ENCODE data around the gene BBS2. TPM values are rescaled to one million over a fixed set of nuclear protein-coding genes. Genes with fewer than 3 reads are reported as not detected.

The BBS2 gene, protein sequence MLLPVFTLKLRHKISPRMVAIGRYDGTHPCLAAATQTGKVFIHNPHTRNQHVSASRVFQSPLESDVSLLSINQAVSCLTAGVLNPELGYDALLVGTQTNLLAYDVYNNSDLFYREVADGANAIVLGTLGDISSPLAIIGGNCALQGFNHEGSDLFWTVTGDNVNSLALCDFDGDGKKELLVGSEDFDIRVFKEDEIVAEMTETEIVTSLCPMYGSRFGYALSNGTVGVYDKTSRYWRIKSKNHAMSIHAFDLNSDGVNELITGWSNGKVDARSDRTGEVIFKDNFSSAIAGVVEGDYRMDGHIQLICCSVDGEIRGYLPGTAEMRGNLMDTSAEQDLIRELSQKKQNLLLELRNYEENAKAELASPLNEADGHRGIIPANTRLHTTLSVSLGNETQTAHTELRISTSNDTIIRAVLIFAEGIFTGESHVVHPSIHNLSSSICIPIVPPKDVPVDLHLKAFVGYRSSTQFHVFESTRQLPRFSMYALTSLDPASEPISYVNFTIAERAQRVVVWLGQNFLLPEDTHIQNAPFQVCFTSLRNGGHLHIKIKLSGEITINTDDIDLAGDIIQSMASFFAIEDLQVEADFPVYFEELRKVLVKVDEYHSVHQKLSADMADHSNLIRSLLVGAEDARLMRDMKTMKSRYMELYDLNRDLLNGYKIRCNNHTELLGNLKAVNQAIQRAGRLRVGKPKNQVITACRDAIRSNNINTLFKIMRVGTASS
- total RNA-seq (2021; fragmentation: NEBNext Ultra II Directional; extraction: Animal tissue kit (Norgen Biotek cat#: 25700)) = 10 to 100 TPM; 26.2 to 33.3 (median 29.5) TPM
- long read RNA-seq, transcript BBS2-201 (17 exons, 2,963 nt) = major isoform, 26 of 45 reads
- long read RNA-seq, partial matches to known transcripts = 3 of 45 reads
- long read RNA-seq, other reads (novel, unspliced or antisense) = 16 of 45 reads

DNA sequence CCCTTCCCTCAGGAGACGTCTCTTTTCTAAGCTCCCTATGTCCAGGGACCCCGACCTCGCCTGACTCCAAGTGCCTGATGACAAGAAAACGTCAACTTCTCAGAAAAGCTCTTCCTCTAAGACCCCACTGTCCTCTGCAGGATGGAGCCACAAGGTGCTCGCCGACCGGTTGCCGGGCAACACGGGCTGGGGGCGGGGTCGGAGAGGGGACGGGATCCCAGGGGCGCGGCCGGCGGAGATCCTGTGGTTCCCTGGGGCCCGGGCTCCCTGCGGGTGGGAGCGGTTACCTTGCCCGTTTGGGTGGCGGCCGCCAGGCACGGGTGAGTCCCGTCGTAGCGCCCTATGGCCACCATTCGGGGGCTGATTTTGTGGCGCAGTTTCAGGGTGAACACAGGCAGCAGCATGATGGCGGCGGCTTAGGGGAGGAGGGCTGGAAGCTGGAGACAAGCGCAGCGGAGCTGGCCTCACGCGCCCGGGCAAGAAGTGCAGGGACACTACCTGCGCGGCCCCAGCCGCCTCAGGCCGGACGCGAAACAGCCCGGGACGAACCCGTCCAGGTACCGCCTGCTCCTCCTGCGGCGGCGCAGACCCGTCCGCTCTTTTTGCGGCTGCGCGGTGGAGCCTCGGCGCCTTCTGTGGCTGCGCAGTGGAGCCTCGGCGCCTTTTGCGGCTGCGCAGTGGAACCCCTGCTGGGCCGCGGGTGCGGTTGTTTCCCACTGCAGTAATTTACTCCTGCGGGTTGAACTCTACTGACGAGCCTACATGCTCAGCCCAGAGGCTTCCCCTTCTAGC is at the start of gene BBS2:
Gene BBS2 (minus strand): TSS at position 566 of the 792 bp plus-strand sequence. CDS start 162 bp downstream, at position 404.
- Mint-ChIP-seq H3K27me3 (ENCODE audit: insufficient read depth) (no peaks in the 10 kb centered on the region), H3K9me3 (no peaks in the 10 kb centered on the region), H3K36me3 (ENCODE audit: low read depth) (no peaks in the 10 kb centered on the region), H3K4me3 (peak within 1 kb of the TSS; percentile 89), H3K4me1 (ENCODE audit: low read depth) (peaks cover 60% of the 10 kb centered on the region), H3K27ac (peak within 1 kb of the TSS; percentile 61)
- peak; percentile 74 for DNase-seq
- TF ChIP-seq, protein P1, sequence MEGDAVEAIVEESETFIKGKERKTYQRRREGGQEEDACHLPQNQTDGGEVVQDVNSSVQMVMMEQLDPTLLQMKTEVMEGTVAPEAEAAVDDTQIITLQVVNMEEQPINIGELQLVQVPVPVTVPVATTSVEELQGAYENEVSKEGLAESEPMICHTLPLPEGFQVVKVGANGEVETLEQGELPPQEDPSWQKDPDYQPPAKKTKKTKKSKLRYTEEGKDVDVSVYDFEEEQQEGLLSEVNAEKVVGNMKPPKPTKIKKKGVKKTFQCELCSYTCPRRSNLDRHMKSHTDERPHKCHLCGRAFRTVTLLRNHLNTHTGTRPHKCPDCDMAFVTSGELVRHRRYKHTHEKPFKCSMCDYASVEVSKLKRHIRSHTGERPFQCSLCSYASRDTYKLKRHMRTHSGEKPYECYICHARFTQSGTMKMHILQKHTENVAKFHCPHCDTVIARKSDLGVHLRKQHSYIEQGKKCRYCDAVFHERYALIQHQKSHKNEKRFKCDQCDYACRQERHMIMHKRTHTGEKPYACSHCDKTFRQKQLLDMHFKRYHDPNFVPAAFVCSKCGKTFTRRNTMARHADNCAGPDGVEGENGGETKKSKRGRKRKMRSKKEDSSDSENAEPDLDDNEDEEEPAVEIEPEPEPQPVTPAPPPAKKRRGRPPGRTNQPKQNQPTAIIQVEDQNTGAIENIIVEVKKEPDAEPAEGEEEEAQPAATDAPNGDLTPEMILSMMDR (IDR thresholded peaks at IDR 0.05) = 0 out of 2 replicates have a peak, but pooled peaks have one; percentile 24

DNA sequence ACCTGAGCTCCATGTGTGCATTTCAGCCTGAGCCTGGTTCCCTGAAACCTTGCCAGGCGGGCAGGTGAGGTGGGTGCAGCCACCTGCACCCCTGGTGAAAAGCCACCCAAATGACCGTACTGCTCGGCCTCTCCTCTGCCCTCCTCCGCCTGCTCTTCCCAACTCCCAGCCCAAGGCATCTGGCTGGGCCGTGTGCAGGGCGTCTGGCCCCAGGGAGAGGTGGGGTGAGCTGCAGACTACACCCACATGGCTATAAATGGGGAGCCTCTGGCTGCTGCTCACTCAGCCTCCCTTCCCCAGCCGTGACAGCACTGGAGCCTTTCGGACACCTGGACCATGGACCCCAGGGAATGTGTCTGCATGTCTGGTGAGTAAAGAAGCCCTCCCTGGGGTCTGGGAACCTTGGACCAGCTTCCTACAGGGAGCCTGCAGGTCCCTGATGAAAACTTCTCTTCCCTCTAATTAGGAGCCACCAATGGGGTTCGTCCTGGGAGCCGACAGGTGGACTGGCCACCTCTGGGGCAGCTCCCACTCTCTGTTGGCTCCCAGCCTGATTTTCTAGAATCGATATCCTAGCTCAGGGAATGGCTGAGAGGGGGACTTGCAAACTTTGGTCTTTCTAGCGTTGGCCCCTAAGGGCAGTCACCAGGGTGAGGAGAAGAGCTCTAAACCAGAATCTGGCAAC is 45.1 kb upstream of the BBS2 start, which contains the start of gene MT4:
Gene MT4 (plus strand): TSS at position 281 of the 685 bp plus-strand sequence. CDS start 56 bp downstream, at position 337.
- H3K4me3 Mint-ChIP-seq = no peak within 1 kb of the TSS
- no peaks in the 10 kb centered on the region for H3K9me3 Mint-ChIP-seq
- TF ChIP-seq, protein P1 (IDR thresholded peaks at IDR 0.05) = no peak
- no peaks in the 10 kb centered on the region for H3K4me1 Mint-ChIP-seq (ENCODE audit: low read depth)
- no peak for DNase-seq
- H3K27me3 Mint-ChIP-seq (ENCODE audit: insufficient read depth) = peaks cover 47% of the 10 kb centered on the region
- no peak within 1 kb of the TSS for H3K27ac Mint-ChIP-seq
- no peaks in the 10 kb centered on the region for H3K36me3 Mint-ChIP-seq (ENCODE audit: low read depth)

DNA sequence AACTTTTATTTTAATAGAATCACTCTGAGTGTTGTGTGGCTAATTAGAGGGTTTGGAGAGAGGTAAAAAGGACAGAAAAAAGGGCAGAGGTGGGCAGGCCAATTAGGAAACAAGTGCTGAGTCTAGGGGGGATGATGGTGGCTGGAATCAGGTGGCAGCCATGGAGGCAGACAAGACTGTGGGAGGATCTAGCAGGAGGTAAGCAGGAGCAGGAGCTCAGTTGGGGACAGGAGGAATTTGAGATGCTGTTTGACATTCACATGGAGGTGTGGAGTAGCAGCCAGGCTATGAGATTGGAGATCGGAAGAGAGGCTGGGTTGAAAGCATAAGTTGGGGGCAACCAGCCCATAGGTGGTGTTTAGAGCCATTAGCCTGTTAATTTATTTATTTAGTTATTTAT is 41.3 kb upstream of the BBS2 start:
- no peaks in the 10 kb centered on the region for H3K9me3 Mint-ChIP-seq
- no peak for DNase-seq
- TF ChIP-seq, protein P1 (IDR thresholded peaks at IDR 0.05) = no peak
- H3K27ac Mint-ChIP-seq = no peak overlapping the region
- H3K4me3 Mint-ChIP-seq = no peak overlapping the region
- peaks cover 29% of the 10 kb centered on the region for H3K27me3 Mint-ChIP-seq (ENCODE audit: insufficient read depth)
- peaks cover 15% of the 10 kb centered on the region for H3K4me1 Mint-ChIP-seq (ENCODE audit: low read depth)
- H3K36me3 Mint-ChIP-seq (ENCODE audit: low read depth) = no peaks in the 10 kb centered on the region

DNA sequence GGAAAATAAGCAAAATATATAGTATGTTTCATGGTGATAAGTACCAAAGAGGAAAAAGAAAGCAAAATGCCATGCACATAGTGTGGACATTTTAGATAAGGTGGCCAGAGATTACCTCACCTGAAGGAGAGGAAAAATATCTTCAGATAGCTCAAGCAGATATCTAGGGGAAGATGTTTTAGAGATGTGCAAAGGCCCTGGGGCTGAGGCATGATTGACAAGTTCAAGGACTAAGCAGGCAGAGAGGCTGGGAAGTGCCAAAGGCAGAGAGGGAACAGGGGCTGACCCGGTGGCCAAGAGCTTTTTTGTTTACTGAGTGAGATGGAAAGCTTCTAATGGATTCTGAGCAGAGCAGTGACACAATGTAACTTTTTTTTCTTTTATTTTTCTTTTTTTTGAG is 40.6 kb upstream of the BBS2 start:
- H3K27ac Mint-ChIP-seq = no peak overlapping the region
- H3K9me3 Mint-ChIP-seq = no peaks in the 10 kb centered on the region
- DNase-seq = no peak
- H3K36me3 Mint-ChIP-seq (ENCODE audit: low read depth) = no peaks in the 10 kb centered on the region
- peaks cover 15% of the 10 kb centered on the region for H3K4me1 Mint-ChIP-seq (ENCODE audit: low read depth)
- TF ChIP-seq, protein P1 (IDR thresholded peaks at IDR 0.05) = no peak
- peaks cover 27% of the 10 kb centered on the region for H3K27me3 Mint-ChIP-seq (ENCODE audit: insufficient read depth)
- no peak overlapping the region for H3K4me3 Mint-ChIP-seq

Measured in HFFc6 (cell line).